Left colon (tissue), 2 donors: ENCODE results near the gene PRDM16. TPM values are rescaled to one million over a fixed set of nuclear protein-coding genes. Genes with fewer than 3 reads are reported as not detected.

ENCODE experiments used
- ATAC-seq: fragments of 200-7000 bp; cut with Tn5 transposase; one replicate; pipeline ENCODE4 v1.9.1; 2020; ENCODE audit warnings: mild to moderate bottlenecking, moderate library complexity
- DNase-seq, 2 donors: peaks; one replicate each; pipeline ENCODE4 v3.0.0-alpha.2; 2020
- intact Hi-C, 2 donors: fragments of 100-400 bp; cut with DNase I in 1 of 2; cut with micrococcal nuclease in 1 of 2; formaldehyde crosslinking; loops; one replicate each; pipeline versions ENCODE4 v1.11.2 to v1.14.0; 2022; cut with DNase I, micrococcal nuclease
- total RNA-seq, 2 donors: library from RNA; stranded (reverse); fragmentation: NEBNext Ultra II Directional; extraction: Animal tissue kit (Norgen Biotek cat#: 25700); gene quantifications; one replicate each; pipeline ENCODE4 v1.2.1, GENCODE V29; 2021
- donor health status: DM: no; HTN: no; CAD: no.
- donor health status: DM: yes; HTN: yes; CAD: no.

PRDM16 gene
- total RNA-seq, 2 donors from 2014 or later: 1.1 to 1.2 TPM

DNA sequence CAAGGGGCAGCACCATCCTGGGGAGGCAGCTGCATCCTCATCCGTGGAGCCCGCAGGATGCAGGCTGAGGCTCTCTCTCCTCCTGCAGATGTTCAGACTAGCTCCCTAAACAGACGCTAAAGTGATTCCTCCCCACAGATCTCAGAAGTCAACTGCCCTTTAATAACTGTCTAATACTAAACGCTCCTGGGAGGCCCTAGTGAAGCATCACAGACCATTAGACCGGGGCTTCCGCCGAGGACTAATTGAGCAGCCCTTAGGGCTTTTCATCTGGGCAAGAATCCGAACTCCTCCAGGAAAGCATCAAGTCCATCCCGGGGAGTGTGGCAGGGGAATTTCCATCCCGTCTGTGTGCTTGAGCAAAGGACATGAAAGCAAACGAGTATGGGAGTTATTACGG, 40.4 kb downstream of the PRDM16 start:
- ATAC-seq (no peak), DNase-seq (no peak)
- intact Hi-C loops: no loop called here

- DNase-seq (no peak), ATAC-seq (no peak)
- intact Hi-C loops: no loop called here
Measured at GRCh38 chr1:3111348-3112021, 42.5 kb downstream of the PRDM16 start.

GRCh38 chr1:3112526-3112925, 43.5 kb downstream of the PRDM16 start:
- ATAC-seq (no peak), DNase-seq (no peak)
- intact Hi-C loops: no loop called here

DNA sequence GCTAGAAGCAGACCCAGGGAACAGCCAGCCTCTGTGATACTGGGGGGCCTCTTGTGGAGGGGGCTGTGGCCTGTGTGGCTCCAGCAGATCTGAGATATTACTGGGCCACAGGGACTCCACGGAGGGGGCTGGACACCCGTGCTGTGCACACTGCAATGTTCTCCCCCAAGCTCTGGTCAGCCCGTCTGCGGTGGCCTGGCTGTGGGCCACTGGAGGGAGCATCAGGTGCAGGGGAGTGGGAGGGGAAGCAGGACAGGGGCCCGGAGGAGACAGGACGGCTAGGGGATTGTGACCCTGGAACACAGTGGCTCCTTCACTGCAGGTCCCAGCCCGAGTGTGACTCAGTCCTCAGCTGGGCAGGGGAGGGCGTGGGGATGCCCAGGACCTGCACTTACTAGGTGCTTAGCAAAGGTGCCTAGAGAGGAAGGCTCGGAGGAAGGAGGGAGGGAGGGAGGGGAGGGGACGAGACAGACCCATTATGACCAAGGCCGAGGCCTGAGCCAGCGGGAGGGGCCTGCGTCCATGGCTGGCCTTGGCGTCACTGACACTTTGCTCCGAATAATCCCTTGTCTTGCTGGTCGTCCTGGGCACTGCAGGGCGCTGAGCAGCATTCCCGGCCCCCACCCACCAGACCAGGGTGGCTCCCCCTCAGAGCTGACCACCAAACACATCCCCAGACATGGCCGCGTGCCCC, 44.2 kb downstream of the PRDM16 start:
- ATAC-seq: no peak
- intact Hi-C loops: no loop called here
- DNase-seq: no peak

DNA sequence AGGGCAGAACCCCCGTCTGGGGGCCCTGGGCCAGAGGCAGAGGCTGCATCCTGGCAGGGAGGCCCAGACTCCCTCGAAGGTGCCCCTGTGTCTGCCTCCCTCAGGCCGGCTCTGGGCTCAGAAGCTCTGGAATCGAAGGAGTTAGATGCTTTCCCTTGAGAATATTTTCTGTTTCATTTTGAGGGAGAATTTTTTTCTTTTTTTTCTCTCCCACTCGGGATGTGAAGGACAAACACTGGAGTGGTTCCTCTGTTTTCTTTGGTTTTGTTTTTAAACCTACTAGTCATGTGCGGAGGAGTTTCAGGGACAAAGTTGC, 44.7 kb downstream of the PRDM16 start:
- DNase-seq (no peak), ATAC-seq (no peak)
- intact Hi-C loops: no loop called here

DNA sequence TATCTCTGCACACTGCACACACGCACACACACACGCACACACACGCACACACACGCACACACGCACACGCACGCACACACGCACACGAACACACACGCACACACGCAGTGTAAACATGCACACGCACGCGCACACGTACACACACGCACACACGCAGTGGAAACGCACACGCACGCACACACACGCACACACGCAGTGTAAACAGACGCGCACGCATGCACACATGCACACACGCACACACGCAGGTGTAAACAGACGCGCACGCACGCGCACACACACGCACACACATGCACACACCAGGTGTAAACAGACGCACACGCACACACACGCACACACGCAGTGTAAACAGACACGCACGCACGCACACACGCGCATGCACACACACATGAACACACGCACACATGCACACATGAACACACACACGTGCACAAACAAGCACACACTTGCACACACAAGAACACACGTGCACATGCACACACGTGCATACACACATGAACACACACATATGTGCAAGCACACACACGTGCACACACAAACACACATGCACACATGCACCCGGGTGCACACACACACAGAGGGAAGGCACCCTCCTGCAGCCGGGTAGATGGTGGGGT, 45.2 kb downstream of the PRDM16 start:
- DNase-seq: no peak
- intact Hi-C loops: no loop called here
- ATAC-seq: no peak

GRCh38 chr1:3114846-3115245, 45.8 kb downstream of the PRDM16 start:
- DNase-seq: no peak
- ATAC-seq: no peak
- intact Hi-C loops: no loop called here

GRCh38 chr1:3115275-3116149, 46.5 kb downstream of the PRDM16 start:
- intact Hi-C loops: no loop called here
- DNase-seq (no peak), ATAC-seq (no peak)

DNA sequence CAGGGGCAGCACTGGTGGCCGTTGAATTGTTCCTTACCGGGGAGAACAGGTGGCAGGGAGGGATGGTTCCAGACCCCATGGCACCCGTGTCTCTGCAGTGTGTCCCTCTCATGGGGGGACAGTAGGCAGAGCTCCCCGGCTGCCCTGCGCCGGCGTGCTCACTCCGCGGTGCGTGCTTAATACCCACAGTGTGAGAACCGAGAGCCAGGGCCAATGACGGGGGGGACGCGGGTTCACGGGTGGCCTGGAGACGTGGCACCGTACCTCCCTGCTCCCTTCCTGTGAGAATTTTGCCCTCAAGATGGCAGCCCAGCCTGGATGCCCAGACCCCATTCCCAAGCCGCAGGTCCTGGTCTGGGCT, 47.1 kb downstream of the PRDM16 start:
- DNase-seq (no peak), ATAC-seq (no peak)

GRCh38 chr1:3116560-3116959, 47.6 kb downstream of the PRDM16 start:
- intact Hi-C loops: no loop called here
- no peak for ATAC-seq
- no peak for DNase-seq

More for the DNA sequence above, 47.1 kb downstream of the PRDM16 start:
- intact Hi-C loops: no loop called here

- DNase-seq: no peak
- no peak for ATAC-seq
- intact Hi-C loops: no loop called here
Measured at GRCh38 chr1:3117879-3118278, 48.9 kb downstream of the PRDM16 start.

GRCh38 chr1:3119061-3119460, 50.1 kb downstream of the PRDM16 start:
- DNase-seq (no peak), ATAC-seq (no peak)
- intact Hi-C loops: no loop called here

- no peak for ATAC-seq
- intact Hi-C loops: no loop called here
- DNase-seq: no peak
Measured at GRCh38 chr1:3119725-3120124, 50.7 kb downstream of the PRDM16 start.

- intact Hi-C loops: no loop called here
Measured at GRCh38 chr1:3120140-3120539, 51.1 kb downstream of the PRDM16 start.

GRCh38 chr1:3120994-3121393, 52.0 kb downstream of the PRDM16 start:
- intact Hi-C loops: no loop called here
- no peak for DNase-seq
- ATAC-seq: no peak

More at GRCh38 chr1:3120140-3120539, 51.1 kb downstream of the PRDM16 start:
- no peak for DNase-seq
- ATAC-seq: no peak

DNA sequence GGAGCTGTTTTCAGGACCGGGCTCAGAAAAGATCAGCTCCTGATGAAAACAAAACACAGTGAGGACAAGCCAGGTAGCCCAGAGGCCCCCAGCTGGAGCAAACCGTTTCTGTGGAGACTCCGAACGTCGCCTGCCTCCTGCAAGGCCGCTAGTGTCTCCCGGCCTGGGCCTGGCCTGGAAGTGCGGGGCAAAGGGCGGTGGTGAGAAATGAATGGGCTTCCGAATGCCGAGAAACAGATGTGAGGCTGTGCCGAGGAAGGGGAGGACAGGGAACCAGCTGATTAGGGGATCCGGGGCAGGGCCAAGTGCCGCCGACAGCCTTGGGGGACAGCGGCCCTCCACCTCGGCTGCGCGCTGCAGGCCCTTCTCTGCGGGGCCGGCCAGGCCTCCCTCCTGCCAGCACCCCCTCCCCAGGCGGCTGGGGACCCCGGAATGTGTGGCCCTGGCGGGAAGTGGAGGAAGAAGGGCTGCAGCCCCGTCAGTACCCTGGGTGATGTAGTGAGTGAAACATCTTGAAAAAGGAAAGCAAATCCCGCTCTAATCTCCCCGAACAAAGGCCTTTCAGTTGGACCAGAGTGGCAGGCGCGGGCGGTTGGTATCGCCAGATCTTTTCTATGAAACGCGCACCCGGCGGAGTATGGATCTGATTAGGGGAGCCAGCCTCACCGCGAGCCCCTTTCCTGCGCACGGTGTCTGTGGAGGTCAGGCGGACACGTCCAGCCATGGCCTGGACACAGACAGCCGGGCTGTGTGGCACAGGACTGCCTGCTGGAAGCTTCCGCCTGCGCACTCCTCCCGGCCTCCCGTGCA, 52.6 kb downstream of the PRDM16 start:
- intact Hi-C loops: no loop called here
- no peak for ATAC-seq
- DNase-seq: no peak

- intact Hi-C loops: no loop called here
- DNase-seq (no peak), ATAC-seq (no peak)
Measured at GRCh38 chr1:3122311-3122710, 53.3 kb downstream of the PRDM16 start.

GRCh38 chr1:3124246-3124645, 55.2 kb downstream of the PRDM16 start:
- intact Hi-C loops: no loop called here
- DNase-seq (no peak), ATAC-seq (no peak)

GRCh38 chr1:3125078-3125477, 56.1 kb downstream of the PRDM16 start:
- intact Hi-C loops: no loop called here
- DNase-seq (no peak), ATAC-seq (no peak)
